HEK293 (cell line): Measurements from ENCODE around the gene APOL3.

Experiments used
- BCL11B ChIP-seq: fragments of 450-650 bp; formaldehyde crosslinking; IDR thresholded peaks from 2 replicates; pipeline ENCODE4 v1.5.1; 2016; ENCODE audit warnings: low read depth, missing biosample characterization, missing genetic modification characterization
- EGR2 ChIP-seq: fragments of 450-650 bp; formaldehyde crosslinking; IDR thresholded peaks from 2 replicates; pipeline ENCODE4 v1.5.1; 2016; ENCODE audit warnings: low read depth, missing biosample characterization, missing genetic modification characterization
- GFI1B ChIP-seq: fragments of 450-650 bp; formaldehyde crosslinking; IDR thresholded peaks from 2 replicates; pipeline ENCODE4 v1.5.1; 2016; ENCODE audit warnings: missing biosample characterization, missing genetic modification characterization
- KLF1 ChIP-seq: fragments of 450-650 bp; formaldehyde crosslinking; IDR thresholded peaks from 2 replicates; pipeline ENCODE4 v1.5.1; 2016; ENCODE audit warnings: missing biosample characterization, missing genetic modification characterization
- REPIN1 ChIP-seq: fragments of 450-650 bp; formaldehyde crosslinking; IDR thresholded peaks from 2 replicates; pipeline ENCODE4 v1.5.1; 2017; ENCODE audit warnings: missing biosample characterization, missing genetic modification characterization, low read depth
- TCF7L2 ChIP-seq: IDR thresholded peaks from 2 replicates; pipeline ENCODE4 v1.6.1; 2011; ENCODE audit warnings: low read depth, mild to moderate bottlenecking, inconsistent platforms, low read length, moderate library complexity, borderline replicate concordance
- WT1 ChIP-seq: fragments of 450-650 bp; formaldehyde crosslinking; IDR thresholded peaks from 2 replicates; pipeline ENCODE4 v1.5.1; 2016; ENCODE audit warnings: missing biosample characterization, missing genetic modification characterization
- ZFP37 ChIP-seq: fragments of 450-650 bp; formaldehyde crosslinking; IDR thresholded peaks from 2 replicates; pipeline ENCODE4 v1.5.1; 2016; ENCODE audit warnings: missing biosample characterization, missing genetic modification characterization
- ZFP69B ChIP-seq: fragments of 450-650 bp; formaldehyde crosslinking; IDR thresholded peaks from 2 replicates; pipeline ENCODE4 v1.5.1; 2016; ENCODE audit warnings: missing biosample characterization, missing genetic modification characterization
- ZNF132 ChIP-seq: fragments of 450-650 bp; formaldehyde crosslinking; IDR thresholded peaks from 2 replicates; pipeline ENCODE4 v1.5.1; 2017; ENCODE audit warnings: missing biosample characterization, missing genetic modification characterization, borderline replicate concordance
- ZNF140 ChIP-seq: fragments of 450-650 bp; formaldehyde crosslinking; IDR thresholded peaks from 2 replicates; pipeline ENCODE4 v1.5.1; 2016; ENCODE audit warnings: missing biosample characterization, missing genetic modification characterization
- ZNF174 ChIP-seq: fragments of 450-650 bp; formaldehyde crosslinking; IDR thresholded peaks from 2 replicates; pipeline ENCODE4 v1.5.0; 2017; ENCODE audit warnings: missing biosample characterization, mild to moderate bottlenecking, missing genetic modification characterization
- ZNF184 ChIP-seq: fragments of 450-650 bp; IDR thresholded peaks from 2 replicates; pipeline ENCODE4 v1.5.1; 2018; ENCODE audit warnings: missing biosample characterization, mild to moderate bottlenecking, missing genetic modification characterization
- ZNF211 ChIP-seq: fragments of 450-650 bp; formaldehyde crosslinking; IDR thresholded peaks from 2 replicates; pipeline ENCODE4 v1.5.1; 2016; ENCODE audit warnings: low read depth, missing biosample characterization, missing genetic modification characterization
- ZNF23 ChIP-seq: fragments of 450-650 bp; formaldehyde crosslinking; IDR thresholded peaks from 2 replicates; pipeline ENCODE4 v1.5.1; 2016; ENCODE audit warnings: missing biosample characterization, missing genetic modification characterization, borderline replicate concordance
- ZNF24 ChIP-seq: fragments of 450-650 bp; formaldehyde crosslinking; IDR thresholded peaks from 2 replicates; pipeline ENCODE4 v1.5.1; 2016; ENCODE audit warnings: missing biosample characterization, missing genetic modification characterization
- ZNF37A ChIP-seq: fragments of 450-650 bp; IDR thresholded peaks from 2 replicates; pipeline ENCODE4 v1.5.1; 2018; ENCODE audit warnings: missing biosample characterization, missing genetic modification characterization
- ZNF423 ChIP-seq: fragments of 450-650 bp; formaldehyde crosslinking; IDR thresholded peaks from 2 replicates; pipeline ENCODE4 v1.5.1; 2016; ENCODE audit warnings: missing biosample characterization, missing genetic modification characterization
- ZNF521 ChIP-seq: fragments of 450-650 bp; formaldehyde crosslinking; IDR thresholded peaks from 2 replicates; pipeline ENCODE4 v1.5.1; 2017; ENCODE audit warnings: missing biosample characterization, mild to moderate bottlenecking, missing genetic modification characterization
- ZNF626 ChIP-seq: fragments of 450-650 bp; sonication (Bioruptor Pico); formaldehyde crosslinking; IDR thresholded peaks from 2 replicates; pipeline ENCODE4 v1.5.1; 2018; ENCODE audit warnings: missing biosample characterization, missing genetic modification characterization, inconsistent platforms
- ZNF654 ChIP-seq: fragments of 450-650 bp; formaldehyde crosslinking; IDR thresholded peaks from 2 replicates; pipeline ENCODE4 v1.5.1; 2016; ENCODE audit warnings: low read depth, missing biosample characterization, missing genetic modification characterization
- ZNF660 ChIP-seq: fragments of 450-650 bp; IDR thresholded peaks from 2 replicates; pipeline ENCODE4 v1.5.1; 2018; ENCODE audit warnings: missing biosample characterization, mild to moderate bottlenecking, missing genetic modification characterization
- ZNF670 ChIP-seq: fragments of 450-650 bp; formaldehyde crosslinking; IDR thresholded peaks from 2 replicates; pipeline ENCODE4 v1.5.1; 2016; ENCODE audit warnings: missing biosample characterization, missing genetic modification characterization, low read depth
- ZNF701 ChIP-seq: fragments of 450-650 bp; formaldehyde crosslinking; IDR thresholded peaks from 2 replicates; pipeline ENCODE4 v1.5.1; 2016; ENCODE audit warnings: missing biosample characterization, missing genetic modification characterization
- ZNF768 ChIP-seq: fragments of 450-650 bp; formaldehyde crosslinking; IDR thresholded peaks from 2 replicates; pipeline ENCODE4 v1.5.1; 2018; ENCODE audit warnings: missing biosample characterization, mild to moderate bottlenecking, missing genetic modification characterization
- ZNF785 ChIP-seq: fragments of 450-650 bp; formaldehyde crosslinking; IDR thresholded peaks from 2 replicates; pipeline ENCODE4 v1.5.1; 2016; ENCODE audit warnings: missing biosample characterization, missing genetic modification characterization
- ZXDB ChIP-seq: fragments of 450-650 bp; formaldehyde crosslinking; IDR thresholded peaks from 2 replicates; pipeline ENCODE4 v1.5.1; 2016; ENCODE audit warnings: missing biosample characterization, missing genetic modification characterization
- TF ChIP-seq, protein P1 (sequence below): fragments of 450-650 bp; formaldehyde crosslinking; IDR thresholded peaks from 2 replicates; pipeline ENCODE4 v1.5.1; 2017; ENCODE audit warnings: missing biosample characterization, missing genetic modification characterization
- TF ChIP-seq, protein P2 (sequence below): fragments of 450-650 bp; formaldehyde crosslinking; IDR thresholded peaks from 2 replicates; pipeline ENCODE4 v1.5.1; 2016; ENCODE audit warnings: missing biosample characterization, missing genetic modification characterization
- TF ChIP-seq, protein P3 (sequence below): fragments of 450-650 bp; formaldehyde crosslinking; IDR thresholded peaks from 2 replicates; pipeline ENCODE4 v1.5.1; 2016; ENCODE audit warnings: missing biosample characterization, missing genetic modification characterization
- TF ChIP-seq, protein P4 (sequence below): fragments of 450-650 bp; IDR thresholded peaks from 2 replicates; pipeline ENCODE4 v1.5.1; 2018; ENCODE audit warnings: missing biosample characterization, mild to moderate bottlenecking, missing genetic modification characterization
- TF ChIP-seq, protein P5 (sequence below): fragments of 450-650 bp; formaldehyde crosslinking; IDR thresholded peaks from 2 replicates; pipeline ENCODE4 v1.5.1; 2016; ENCODE audit warnings: missing biosample characterization, missing genetic modification characterization

The APOL3 gene

DNA sequence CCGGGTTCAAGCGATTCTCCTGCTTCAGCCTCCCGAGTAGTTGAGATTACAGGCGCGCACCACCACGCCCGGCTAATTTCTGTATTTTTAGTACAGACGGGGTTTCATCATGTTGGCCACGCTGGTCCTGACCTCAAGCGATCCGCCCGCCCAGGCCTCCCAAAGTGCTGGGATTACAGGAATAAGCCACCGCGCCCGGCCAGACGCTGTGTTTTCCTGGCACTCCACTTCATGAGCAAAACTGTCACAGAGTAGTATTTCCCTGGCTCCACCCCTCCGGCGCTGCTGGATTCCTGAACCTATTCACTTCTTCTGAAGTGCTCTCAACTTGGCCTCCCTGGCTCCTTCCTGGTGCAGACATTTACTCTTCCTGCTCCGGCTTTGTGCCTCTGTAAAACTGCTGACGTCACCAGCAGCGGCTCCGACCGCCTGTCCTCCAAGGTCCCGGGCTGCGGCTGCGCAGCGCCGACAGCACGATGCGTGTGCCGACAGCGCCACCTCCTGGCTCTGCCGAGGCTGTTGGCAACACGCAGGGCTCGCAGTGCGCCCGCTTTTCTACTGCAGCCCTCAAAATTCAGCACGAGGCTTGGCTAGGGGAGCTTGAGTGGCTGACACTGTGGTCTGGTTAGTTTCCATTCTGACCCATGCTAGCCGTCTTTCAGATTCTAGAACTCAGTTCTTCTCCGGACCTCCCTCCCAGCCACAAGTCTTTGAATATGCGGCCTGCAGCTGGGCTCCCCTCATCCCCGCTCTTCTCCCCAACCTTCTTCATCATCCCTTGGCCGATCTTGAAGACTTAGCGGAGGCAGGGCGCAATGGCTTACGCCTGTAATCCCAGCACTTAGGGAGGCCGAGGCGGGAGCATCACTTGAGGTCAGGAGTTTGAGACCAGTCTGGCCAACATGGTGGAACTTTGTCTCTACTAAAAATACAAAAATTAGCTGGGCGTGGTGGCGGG, 36.6 kb downstream of the APOL3 start (continued):
- TF ChIP-seq, protein P1, sequence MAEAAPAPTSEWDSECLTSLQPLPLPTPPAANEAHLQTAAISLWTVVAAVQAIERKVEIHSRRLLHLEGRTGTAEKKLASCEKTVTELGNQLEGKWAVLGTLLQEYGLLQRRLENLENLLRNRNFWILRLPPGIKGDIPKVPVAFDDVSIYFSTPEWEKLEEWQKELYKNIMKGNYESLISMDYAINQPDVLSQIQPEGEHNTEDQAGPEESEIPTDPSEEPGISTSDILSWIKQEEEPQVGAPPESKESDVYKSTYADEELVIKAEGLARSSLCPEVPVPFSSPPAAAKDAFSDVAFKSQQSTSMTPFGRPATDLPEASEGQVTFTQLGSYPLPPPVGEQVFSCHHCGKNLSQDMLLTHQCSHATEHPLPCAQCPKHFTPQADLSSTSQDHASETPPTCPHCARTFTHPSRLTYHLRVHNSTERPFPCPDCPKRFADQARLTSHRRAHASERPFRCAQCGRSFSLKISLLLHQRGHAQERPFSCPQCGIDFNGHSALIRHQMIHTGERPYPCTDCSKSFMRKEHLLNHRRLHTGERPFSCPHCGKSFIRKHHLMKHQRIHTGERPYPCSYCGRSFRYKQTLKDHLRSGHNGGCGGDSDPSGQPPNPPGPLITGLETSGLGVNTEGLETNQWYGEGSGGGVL (tag by site-specific recombination), result no peak
- TF ChIP-seq, protein P2, sequence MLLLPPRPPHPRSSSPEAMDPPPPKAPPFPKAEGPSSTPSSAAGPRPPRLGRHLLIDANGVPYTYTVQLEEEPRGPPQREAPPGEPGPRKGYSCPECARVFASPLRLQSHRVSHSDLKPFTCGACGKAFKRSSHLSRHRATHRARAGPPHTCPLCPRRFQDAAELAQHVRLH (tag by site-specific recombination), result no peak
- TF ChIP-seq, protein P3, sequence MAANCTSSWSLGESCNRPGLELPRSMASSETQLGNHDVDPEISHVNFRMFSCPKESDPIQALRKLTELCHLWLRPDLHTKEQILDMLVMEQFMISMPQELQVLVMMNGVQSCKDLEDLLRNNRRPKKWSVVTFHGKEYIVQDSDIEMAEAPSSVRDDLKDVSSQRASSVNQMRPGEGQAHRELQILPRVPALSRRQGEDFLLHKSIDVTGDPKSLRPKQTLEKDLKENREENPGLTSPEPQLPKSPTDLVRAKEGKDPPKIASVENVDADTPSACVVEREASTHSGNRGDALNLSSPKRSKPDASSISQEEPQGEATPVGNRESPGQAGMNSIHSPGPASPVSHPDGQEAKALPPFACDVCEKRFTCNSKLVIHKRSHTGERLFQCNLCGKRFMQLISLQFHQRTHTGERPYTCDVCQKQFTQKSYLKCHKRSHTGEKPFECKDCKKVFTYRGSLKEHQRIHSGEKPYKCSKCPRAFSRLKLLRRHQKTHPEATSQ (tag by site-specific recombination), result no peak
- TF ChIP-seq ZNF423 (tag by site-specific recombination), result no peak
- TF ChIP-seq ZNF701, result no peak
- no peak for TF ChIP-seq ZNF132 (tag by site-specific recombination)
- TF ChIP-seq BCL11B (tag by site-specific recombination), result no peak
- no peak for TF ChIP-seq ZNF37A (tag by site-specific recombination)
- TF ChIP-seq ZNF211 (tag by site-specific recombination), result no peak
- TF ChIP-seq EGR2 (tag by site-specific recombination), result no peak
- no peak for TF ChIP-seq ZNF626
- TF ChIP-seq ZNF140 (tag by site-specific recombination), result no peak
- no peak for TF ChIP-seq ZFP69B (tag by site-specific recombination)
- TF ChIP-seq REPIN1 (tag by site-specific recombination), result no peak
- no peak for TF ChIP-seq ZNF174
- TF ChIP-seq ZNF660 (tag by site-specific recombination), result peak; percentile 72
- TF ChIP-seq, protein P4, sequence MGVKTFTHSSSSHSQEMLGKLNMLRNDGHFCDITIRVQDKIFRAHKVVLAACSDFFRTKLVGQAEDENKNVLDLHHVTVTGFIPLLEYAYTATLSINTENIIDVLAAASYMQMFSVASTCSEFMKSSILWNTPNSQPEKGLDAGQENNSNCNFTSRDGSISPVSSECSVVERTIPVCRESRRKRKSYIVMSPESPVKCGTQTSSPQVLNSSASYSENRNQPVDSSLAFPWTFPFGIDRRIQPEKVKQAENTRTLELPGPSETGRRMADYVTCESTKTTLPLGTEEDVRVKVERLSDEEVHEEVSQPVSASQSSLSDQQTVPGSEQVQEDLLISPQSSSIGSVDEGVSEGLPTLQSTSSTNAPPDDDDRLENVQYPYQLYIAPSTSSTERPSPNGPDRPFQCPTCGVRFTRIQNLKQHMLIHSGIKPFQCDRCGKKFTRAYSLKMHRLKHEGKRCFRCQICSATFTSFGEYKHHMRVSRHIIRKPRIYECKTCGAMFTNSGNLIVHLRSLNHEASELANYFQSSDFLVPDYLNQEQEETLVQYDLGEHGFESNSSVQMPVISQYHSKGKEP (tag by site-specific recombination), result no peak
- peak; percentile 46 for TF ChIP-seq KLF1 (tag by site-specific recombination)
- no peak for TF ChIP-seq ZNF521
- no peak for TF ChIP-seq ZNF768
- TF ChIP-seq ZNF184 (tag by site-specific recombination), result no peak
- TF ChIP-seq TCF7L2, result no peak
- TF ChIP-seq GFI1B, result no peak
- no peak for TF ChIP-seq ZNF670
- TF ChIP-seq ZFP37 (tag by site-specific recombination), result peak; percentile 71; the same call in 1 of the 2 replicates
- peak; percentile 32; the same call in 1 of the 2 replicates for TF ChIP-seq ZXDB
- no peak for TF ChIP-seq ZNF785 (tag by site-specific recombination)
- TF ChIP-seq WT1 (tag by site-specific recombination), result no peak
- 0 out of 2 replicates have a peak, but pooled peaks have one; percentile 50 for TF ChIP-seq ZNF24
- peak; percentile 98 for TF ChIP-seq ZNF654 (tag by site-specific recombination)
- TF ChIP-seq, protein P5, sequence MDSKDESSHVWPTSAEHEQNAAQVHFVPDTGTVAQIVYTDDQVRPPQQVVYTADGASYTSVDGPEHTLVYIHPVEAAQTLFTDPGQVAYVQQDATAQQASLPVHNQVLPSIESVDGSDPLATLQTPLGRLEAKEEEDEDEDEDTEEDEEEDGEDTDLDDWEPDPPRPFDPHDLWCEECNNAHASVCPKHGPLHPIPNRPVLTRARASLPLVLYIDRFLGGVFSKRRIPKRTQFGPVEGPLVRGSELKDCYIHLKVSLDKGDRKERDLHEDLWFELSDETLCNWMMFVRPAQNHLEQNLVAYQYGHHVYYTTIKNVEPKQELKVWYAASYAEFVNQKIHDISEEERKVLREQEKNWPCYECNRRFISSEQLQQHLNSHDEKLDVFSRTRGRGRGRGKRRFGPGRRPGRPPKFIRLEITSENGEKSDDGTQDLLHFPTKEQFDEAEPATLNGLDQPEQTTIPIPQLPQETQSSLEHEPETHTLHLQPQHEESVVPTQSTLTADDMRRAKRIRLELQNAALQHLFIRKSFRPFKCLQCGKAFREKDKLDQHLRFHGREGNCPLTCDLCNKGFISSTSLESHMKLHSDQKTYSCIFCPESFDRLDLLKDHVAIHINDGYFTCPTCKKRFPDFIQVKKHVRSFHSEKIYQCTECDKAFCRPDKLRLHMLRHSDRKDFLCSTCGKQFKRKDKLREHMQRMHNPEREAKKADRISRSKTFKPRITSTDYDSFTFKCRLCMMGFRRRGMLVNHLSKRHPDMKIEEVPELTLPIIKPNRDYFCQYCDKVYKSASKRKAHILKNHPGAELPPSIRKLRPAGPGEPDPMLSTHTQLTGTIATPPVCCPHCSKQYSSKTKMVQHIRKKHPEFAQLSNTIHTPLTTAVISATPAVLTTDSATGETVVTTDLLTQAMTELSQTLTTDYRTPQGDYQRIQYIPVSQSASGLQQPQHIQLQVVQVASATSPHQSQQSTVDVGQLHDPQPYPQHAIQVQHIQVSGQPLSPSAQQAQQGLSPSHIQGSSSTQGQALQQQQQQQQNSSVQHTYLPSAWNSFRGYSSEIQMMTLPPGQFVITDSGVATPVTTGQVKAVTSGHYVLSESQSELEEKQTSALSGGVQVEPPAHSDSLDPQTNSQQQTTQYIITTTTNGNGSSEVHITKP (tag by site-specific recombination), result peak; percentile 80
- TF ChIP-seq ZNF23 (tag by site-specific recombination), result no peak
